Activated naive CD4-positive, alpha-beta T cell (primary cell): ENCODE data around the gene MTIF2.
A peak's percentile ranks its signal among the peaks of the same experiment; 100 is the strongest.
"Not testable (repeated sequence)": the region's sequence is repeated elsewhere in the genome, so short reads cannot be mapped to it uniquely, and the experiment has no call there.

Source experiments
- DNase-seq, 4 experiments: peaks; one replicate each; lab custom pipeline; 2025; lab: John Stamatoyannopoulos, UW

Gene MTIF2

GRCh38 chr2:55242617-55243016 lies 26.4 kb downstream of the MTIF2 start:
- no peak for DNase-seq

- not testable (repeated sequence) for DNase-seq
Measured at GRCh38 chr2:55241582-55241981, 27.4 kb downstream of the MTIF2 start.

- DNase-seq: no peak
Measured at GRCh38 chr2:55239656-55240222, 29.3 kb downstream of the MTIF2 start.

- no peak for DNase-seq
Measured at GRCh38 chr2:55236992-55237543, 32.0 kb downstream of the MTIF2 start.

GRCh38 chr2:55235724-55236538 lies 33.1 kb downstream of the MTIF2 start:
- DNase-seq: no peak

- DNase-seq: no peak
Measured at GRCh38 chr2:55233658-55233940, 35.4 kb downstream of the MTIF2 start.

- peak in 3 of 4 experiments; percentile 15 to 33 (median 31) for DNase-seq
Measured at GRCh38 chr2:55232863-55233657, 36.0 kb downstream of the MTIF2 start.

- DNase-seq: peak; percentile 70 to 90 (median 88)
Measured at GRCh38 chr2:55232084-55232862, 36.8 kb downstream of the MTIF2 start, which contains the start of the genes CLHC1 and RPS27A. TSS of gene CLHC1 (minus strand) at chr2:55232293. CDS start at chr2:55222411, 9,882 bp downstream. TSS of gene RPS27A (plus strand) at chr2:55232688. CDS start at chr2:55232825, 137 bp downstream.

GRCh38 chr2:55231546-55232083 lies 37.4 kb downstream of the MTIF2 start:
- peak in 1 of 4 experiments; percentile 9 for DNase-seq

- no peak for DNase-seq
Measured at GRCh38 chr2:55230551-55230950, 38.5 kb downstream of the MTIF2 start.

GRCh38 chr2:55229221-55229620 lies 39.8 kb downstream of the MTIF2 start:
- no peak for DNase-seq

- no peak for DNase-seq
Measured at GRCh38 chr2:55228226-55228563, 40.8 kb downstream of the MTIF2 start.

- DNase-seq: not testable (repeated sequence)
Measured at GRCh38 chr2:55227437-55228225, 41.4 kb downstream of the MTIF2 start.

GRCh38 chr2:55225481-55226020 lies 43.5 kb downstream of the MTIF2 start:
- no peak for DNase-seq

GRCh38 chr2:55224761-55225261 lies 44.2 kb downstream of the MTIF2 start:
- DNase-seq: no peak

- no peak for DNase-seq
Measured at GRCh38 chr2:55223958-55224760, 44.9 kb downstream of the MTIF2 start.

GRCh38 chr2:55213822-55214221 lies 55.2 kb downstream of the MTIF2 start:
- DNase-seq: no peak

- DNase-seq: no peak
Measured at GRCh38 chr2:55204950-55205349, 64.1 kb downstream of the MTIF2 start.

- no peak for DNase-seq
Measured at GRCh38 chr2:55204536-55204935, 64.5 kb downstream of the MTIF2 start.
